T-helper 2 cell treated with Interferon-gamma antibody and Interleukin-4, amounts not matched to agents 100 ng/mL and 5 ng/mL, for 36 hours (primary cell): ENCODE data around the gene MINDY4. TPM values are rescaled to one million over a fixed set of nuclear protein-coding genes. Genes with fewer than 3 reads are reported as not detected.
"Not testable (repeated sequence)": the region's sequence is repeated elsewhere in the genome, so short reads cannot be mapped to it uniquely, and the experiment has no call there.

Experiments used
- intact Hi-C: fragments of 100-400 bp; cut with micrococcal nuclease; formaldehyde crosslinking; loops from one replicate; pipeline ENCODE4 v1.15.1; 2023
- total RNA-seq: library from RNA; stranded (reverse); gene quantifications from 2 replicates; pipeline ENCODE4 v1.2.3, GENCODE V29; 2022

The MINDY4 gene
- total RNA-seq, 1 donor from 2014 or later: 1.2 TPM

DNA sequence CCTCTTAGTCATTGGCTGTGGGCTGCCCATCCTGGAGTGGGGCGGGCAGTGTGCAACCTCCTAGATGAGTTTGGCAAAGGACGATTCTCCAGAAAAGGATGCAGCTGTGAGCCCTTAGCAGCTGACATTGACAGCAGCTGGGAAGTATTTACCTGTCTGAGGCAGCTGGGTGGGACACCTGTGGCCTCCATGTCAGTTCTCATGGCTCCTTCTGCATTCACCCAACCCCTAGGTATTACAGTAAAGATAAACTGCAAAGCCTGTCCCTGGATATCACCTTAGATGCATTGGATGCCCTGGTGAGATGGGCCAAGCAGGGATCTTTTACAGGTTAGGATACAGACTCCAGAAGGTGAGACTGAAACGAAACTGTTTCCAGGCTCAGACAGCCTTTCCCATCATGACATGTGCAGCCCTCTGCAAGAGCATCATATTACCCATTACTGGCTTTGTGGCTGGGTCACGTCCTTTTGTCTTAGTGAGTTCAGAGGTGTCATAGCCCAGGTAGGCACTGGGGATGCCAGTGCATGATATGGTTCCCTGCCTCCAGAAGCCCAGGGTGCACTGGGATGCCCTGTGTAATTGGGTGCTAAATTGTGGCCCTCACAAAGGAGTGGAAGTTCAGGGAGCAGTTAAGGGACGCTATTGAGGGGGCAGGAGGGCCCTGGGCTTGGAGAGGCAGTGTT lies 28.9 kb downstream of the MINDY4 start:
- intact Hi-C loops: loop anchor here (2.0 to 5.0 kb wide), 2 partner anchors 175 to 687 kb away; no protein-coding TSS in a partner anchor

DNA sequence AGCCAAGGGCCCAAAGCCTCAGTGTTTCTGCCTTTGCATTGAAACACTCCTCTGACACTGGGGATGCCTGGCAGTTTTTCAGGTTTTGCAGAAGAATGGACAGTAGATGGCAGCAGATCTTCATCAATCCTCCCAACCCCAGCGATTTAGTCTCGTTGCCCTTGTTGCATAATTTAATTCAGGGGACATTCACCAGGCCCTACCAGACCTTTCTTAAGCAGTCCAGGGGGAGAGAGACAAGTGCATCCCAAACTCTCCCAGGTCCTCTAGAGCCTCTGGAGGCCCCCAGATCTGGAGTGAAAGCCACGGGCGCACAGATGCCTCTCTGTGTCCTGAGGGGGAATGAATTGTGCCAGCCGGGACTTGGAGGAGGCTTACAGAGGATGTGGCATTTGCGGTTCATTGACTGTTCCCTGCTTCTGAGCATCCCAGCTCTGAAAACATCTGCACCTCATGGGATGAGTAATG lies 29.6 kb downstream of the MINDY4 start:
- intact Hi-C loops: loop anchor here (2.0 to 5.0 kb wide), 2 partner anchors 174 to 686 kb away; no protein-coding TSS in a partner anchor

DNA sequence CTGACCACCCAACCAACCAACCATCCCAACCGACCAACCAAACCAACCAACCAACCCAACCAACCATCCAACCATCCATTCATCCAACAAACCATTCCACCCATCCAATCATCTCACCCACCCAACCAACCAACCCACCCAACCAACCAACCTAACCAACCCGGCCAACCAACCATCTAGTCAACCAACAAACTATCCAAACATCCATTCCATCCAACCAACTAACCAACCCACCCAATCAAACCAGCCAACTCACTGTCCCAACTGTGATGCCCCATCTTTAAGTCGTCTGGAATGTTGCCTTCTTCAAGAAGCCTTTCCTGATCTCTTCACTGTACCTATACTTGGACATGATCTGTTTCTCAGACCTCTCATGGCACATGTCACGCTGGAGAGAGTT lies 31.6 kb downstream of the MINDY4 start:
- intact Hi-C loops: loop anchor here (5.0 kb wide), 1 partner anchor 684 kb away; no protein-coding TSS in a partner anchor

DNA sequence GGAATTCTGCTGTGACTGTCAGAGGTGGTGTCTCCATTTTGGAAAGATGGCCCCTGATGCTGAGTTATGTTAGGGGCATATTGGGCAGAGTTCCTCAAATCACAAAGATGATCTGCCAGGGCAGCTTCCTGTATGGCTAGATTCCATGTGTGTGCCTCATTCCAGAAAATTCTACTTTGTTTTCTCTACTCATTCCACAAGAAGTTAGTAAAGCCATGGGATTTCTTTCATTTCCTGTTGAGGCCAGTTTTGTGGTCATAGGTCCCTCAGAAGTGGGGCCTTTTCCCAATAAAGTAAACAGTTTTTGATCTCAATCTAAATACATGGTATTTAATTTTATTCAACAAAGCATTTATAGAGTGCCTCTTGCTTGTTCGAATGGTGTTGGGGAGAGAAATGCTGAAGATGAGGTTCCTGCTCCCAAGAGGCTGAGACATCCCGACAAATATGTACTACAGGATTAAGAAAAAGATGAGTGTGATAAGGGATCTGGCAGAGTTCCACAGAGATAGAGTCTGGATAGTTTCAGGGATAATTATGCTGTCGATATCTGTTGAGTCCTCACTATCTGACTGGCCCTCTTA lies 33.0 kb downstream of the MINDY4 start:
- intact Hi-C loops: loop anchor here (5.0 kb wide), 1 partner anchor 683 kb away; no protein-coding TSS in a partner anchor

DNA sequence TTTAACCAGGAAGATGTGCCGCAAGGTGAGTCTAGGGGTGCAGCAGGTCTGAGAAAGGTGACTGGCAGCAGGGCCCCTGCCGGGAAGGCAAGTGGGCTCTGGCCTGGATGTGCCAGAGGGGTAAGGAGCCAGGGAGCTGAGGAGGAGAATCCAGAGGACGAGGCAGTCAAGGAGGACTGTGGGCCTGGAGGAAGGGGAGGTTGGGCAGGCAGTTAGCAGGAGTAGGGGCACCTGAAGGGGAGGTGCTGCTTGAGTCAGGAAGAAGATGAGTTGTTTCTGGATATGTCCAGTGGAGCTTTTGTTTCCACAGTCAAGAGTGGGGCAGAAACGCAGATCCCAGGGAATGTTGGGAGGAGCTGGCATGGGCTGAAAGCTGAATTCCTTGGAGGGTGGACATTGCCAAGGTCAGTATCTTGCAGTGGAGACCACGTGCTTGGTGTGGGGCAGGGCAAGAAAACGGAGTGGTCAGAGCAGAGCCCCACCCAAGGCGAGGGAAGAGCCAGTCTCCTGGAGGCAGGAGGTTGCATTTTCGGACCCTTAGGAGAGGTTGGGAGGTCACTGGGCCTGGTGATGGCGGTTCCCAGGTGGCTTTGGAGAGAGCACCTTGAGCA lies 34.0 kb downstream of the MINDY4 start:
- intact Hi-C loops: no loop called here

DNA sequence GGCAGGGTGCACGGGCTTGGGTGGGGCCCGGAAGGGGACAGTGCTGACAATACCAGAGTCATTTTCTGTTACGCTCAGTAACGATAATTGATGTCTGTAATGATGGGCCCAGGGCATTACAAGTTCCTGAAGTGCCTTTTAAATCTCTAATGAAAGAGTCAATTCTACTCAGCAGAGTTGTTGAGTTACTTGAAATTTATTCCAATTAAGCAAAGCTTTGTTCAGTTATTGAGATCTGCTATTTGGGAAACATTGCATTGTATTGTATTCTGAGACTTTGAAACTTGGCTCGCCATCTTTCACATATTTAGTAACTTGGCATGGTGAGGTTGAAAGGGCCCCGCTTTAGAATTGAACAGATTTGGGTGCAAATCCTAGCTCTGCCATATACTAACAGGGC lies 34.7 kb downstream of the MINDY4 start:
- intact Hi-C loops: no loop called here

DNA sequence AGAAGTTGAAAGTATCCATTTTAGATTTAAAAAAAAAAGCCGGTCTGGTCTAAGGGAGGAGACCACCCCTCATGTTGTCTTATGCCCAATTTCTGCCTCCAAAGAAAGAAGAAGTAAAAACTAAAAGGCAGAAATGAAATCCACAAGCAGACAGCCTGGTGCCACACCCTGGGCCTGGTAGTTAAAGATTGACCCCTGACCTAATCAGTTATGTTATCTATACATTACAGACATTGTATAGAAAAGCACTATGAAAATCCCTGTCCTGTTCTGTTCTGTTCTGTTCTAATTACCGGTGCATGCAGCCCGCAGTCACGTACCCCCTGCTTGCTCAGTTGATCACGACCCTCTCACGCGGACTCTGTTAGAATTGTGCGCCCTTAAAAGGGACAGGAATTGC lies 36.3 kb downstream of the MINDY4 start:
- intact Hi-C loops: not testable (repeated sequence)

DNA sequence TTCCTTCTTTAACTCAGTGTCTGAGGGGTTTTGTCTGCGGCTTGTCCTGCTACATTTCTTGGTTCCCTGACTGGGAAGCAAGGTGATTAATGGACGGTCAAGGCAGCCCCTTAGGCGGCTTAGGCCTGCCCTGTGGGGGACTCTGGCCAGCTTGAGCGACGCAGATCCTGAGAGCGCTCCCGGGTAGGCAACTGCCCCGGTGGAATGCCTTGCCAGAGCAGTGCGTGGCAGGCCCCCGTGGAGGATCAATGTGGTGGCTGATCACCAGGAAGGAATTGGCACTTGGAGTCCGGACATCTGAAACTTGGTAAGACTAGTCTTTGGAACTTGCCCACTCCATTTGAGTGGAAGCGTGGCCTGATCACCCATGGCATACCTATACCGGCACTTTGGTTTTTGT lies 36.7 kb downstream of the MINDY4 start:
- intact Hi-C loops: not testable (repeated sequence)

DNA sequence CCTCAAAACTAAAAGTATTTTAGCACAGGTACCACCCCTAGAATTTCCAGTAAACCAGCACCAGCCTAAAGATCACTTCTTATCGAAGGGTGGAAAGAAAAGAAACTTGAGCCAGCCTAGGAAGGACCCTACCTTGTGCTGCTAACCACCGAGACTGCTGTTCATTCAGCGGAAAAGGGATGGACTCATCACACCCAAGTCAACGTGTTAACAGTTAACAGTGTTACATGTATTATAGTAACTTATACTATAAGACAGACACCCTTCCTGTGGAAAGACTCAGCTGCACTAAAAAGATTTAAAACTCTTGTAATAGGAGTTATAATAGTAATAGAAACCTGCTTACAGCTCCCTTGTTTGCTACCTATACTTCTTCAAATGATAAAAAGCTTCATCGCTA lies 39.8 kb downstream of the MINDY4 start:
- intact Hi-C loops: no loop called here

DNA sequence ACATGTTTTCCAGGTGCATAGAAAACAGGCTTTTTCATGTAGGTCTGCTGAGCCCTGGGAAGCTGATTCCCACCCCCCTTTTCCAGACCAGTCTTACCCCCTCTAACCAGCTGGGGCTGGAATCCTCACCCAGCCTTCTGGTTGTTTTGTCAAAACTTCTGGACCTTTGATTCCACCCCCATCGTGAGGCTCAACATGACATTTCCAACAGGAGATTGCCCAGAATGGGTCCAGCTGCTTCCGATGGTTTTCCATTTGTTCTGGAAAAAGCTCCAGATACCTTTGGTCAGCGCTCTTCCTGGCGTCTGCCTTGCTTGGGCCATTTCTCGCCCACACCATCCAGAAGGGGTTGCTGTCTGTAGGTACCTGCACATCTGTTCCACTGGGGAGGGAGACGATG lies 41.5 kb downstream of the MINDY4 start:
- intact Hi-C loops: no loop called here

DNA sequence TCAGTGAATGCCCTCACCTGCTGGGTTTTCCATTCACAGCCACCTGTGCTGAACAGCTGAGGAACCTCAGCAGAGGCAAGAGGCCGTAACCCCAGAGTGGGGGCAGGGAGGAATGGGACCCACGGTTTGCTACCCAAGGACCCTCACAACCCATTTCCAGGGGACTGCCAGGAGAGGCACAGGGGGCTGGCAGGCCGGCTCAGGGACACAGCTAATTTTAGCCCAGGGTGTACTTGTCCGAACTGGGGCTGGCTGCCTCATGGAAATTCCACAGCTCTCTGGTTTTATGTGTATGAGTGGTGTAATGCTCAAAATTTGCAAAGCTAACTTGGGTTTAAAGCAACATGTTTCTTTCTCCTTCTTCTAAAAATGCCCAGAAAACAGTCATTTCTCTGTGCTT lies 42.2 kb downstream of the MINDY4 start:
- intact Hi-C loops: no loop called here

DNA sequence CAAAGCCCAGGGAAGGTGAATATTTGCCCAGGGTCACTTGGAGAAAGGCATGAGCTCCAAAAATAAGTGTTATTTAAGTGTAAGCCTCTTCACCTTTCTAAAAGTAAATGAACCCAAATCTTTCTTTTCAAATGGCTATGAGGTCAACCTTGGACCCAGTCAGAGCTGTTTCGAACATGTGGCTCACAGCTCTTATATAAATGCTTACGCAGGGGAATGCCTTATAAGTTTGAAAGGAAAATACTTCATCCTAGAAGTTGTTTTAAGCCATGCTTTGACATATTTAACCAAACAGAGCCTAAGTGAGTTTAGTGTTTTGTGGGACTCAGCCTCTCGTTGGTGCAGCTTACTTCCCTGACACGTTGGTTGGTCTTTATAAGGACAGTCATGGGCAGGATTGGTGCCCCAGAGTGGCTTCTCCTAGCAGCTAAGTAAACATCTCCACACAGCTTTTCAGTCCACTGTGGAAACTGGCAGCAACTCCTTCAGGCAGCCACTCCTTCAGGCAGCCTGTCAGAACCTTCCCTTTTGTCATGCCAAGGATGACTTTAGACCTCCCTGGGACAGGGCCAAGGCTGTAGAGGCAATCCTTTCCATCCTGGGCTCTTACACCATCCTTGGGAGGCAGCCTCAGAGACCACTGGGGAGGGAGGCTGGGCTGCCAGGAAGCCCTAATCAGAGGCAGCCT lies 43.6 kb downstream of the MINDY4 start:
- intact Hi-C loops: no loop called here

DNA sequence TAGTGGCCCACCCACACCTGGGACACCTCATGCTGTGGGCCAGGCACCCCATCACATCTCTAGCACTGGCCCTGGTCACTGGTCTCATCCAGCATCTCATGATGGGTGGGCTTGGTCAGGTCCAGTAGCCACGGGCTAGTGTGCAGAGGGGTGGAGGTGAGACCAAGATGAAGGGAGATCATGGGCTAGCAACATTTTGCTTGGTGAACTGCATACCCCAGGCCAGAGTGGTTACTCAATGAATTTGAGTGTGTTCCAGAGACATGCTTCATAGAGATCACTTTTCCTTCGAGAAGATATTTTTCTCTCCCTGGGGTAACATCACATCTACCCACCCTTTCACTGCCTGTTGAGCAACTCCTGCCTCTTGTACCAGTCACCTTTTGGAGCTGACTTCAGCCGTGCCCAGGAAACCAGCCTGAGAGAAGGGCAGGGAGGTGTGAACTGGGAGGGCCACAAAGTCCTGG lies 44.2 kb downstream of the MINDY4 start:
- intact Hi-C loops: no loop called here

DNA sequence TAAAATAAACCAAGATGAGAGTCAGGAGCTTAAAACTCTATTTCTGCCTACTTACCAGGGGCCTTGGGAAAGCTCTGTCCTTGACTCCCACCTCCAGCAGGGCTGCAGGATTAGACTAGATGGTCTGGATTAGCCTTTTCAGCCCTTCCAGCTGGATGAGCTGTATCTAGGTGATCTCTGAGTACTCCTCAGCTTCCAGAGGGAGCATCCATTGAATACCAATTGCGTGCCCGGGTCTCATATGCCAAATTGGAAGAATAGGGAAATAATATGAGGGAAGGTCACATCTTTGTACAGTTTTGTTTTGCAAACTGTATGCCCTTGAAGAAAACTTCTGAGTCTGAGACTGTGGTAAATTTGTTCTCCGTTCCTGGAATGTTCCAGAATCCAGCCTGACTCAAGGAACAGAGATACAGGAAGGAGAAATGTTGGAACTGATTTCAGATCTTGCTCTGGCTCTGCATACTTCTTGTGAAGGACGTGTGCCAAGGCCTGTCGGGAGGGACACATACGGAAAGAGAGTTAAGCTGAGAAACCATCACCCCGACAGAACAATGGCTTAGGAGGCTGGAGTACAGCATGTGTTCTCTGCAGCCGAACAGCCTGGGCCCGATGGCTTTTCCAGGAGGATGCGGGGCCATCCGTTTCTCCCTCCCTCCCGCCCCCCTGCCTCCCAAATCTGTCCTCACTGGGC lies 44.9 kb downstream of the MINDY4 start:
- intact Hi-C loops: no loop called here

DNA sequence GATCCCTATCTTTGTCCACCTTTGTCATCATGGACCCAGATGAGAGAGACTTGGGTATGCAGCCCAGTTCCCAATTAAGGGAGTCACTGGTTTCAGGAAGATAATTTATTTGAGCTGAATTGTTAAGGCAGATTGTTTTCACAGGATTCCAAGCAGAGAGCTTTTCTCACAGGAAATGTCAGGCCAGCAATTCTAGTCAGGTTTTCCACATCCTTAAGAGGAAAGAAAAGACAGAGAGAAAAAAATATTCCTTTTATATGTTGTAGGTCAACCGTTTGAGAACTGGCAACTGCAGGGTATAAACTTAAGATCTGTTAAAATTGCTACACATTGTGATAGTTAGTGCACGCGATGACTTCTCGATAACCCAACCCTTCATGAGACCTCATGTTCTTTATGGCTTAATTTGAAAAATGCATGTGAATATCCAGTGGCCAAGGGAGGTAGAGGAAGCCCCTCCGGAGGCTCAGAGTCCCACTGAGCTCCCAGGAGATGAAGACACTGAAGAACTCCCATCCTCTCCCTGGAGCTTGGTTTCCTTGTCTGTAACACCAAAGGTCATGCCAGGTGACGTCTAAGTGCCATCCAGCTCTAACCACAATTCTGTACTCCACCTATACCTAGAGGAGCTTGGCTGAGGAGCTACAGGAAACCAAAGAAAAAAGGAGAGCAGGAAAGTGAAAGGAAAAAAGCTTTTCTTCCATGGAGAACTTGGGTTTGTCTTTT lies 45.6 kb downstream of the MINDY4 start:
- intact Hi-C loops: no loop called here

DNA sequence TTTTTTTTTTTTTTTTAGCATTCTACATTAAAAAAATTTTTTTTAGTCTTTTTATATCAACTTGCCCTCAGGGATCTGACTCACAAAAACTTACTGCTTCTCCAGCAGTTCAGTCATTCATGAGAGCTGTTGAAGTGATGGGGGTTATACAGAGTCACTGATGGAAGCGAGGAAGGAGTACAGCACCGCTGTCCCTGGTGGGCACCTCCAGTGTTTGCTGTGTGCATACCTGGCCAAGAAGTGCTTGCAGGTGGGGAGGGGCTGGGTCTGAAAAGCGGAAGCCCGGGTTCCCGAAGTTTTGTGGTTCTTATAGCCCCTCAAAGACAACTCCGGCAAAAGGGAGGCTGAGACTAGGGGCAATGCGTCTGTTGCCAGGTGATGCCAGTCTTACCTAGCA lies 46.2 kb downstream of the MINDY4 start:
- intact Hi-C loops: no loop called here

DNA sequence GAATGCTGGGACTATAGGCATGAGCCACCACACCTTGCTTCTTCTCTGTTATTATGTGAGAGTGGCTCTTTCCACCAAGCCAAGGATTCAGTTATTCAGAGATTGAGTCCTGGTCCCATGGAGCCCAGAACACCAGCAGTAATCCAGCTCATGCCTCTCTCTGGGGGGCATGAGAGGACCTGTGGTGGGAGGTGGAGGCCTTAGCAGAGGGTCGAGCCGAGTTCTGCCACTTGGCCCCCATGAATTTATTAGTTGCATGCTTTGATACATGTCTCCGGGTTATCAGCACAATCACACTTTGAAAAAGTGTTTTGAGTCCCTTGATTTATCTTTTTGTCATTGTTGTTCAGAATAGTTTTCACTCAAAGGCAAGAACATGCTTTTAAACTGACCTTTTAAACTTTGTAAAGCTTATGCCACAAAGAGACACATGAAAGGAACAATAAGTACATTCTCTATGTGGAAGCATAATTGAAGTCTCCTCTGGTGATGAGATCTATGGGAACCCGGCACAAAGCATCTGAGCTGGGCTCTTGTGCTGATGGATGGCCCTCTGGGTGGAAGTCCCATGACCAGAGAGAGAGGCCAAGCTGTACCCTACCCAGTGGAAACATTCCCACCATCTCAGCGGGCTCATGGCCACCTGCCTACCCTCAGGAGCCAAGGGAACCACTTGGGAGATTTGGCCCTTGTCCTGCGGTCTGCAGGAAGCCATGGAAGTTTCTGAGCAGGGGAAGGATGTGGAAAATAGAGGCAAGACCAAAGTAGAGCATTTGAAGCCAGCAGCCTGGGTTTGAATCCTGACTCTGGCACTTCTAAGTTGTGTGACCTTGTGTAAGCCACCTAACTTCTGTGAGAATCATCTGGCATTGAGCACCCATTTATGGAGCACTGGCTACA lies 53.9 kb downstream of the MINDY4 start:
- intact Hi-C loops: no loop called here

DNA sequence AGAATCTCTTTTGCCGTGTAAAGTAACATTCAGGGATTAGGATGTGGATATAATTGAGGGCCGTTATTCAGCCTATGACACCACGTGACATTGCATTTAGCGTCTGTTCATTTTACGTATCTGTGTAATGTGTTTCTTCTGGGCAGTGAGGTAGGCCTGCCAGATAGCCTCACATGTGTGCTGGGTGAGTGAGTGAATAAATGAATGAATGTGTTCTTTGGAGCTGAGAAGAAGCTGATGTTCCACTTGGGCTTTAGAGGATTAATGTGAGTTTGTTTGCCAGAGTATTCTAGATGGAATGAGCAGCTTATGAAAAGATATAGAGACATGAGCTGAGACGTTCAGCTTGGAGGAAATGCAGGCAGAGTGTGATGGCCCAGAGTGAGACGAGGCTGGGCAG lies 55.0 kb downstream of the MINDY4 start:
- intact Hi-C loops: no loop called here

DNA sequence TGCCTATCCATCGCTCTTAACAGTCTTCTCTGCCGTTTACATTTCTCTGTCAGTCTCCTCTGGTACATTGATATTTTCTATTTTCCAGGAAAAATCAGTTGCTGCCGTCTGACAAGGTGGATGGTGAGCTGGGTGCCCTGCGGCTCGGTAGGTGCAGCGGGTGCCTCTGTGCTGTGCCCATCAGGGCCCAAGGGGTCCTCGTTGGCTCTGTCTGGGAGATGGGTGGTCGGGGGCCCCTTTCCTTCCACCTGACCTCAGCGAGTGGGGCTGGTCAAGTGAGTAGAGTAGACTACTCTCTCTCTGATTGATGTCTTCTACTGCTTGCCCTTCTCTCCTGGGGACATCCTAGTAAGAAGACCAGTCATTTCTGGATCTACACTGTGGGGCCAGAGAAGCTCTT lies 57.4 kb downstream of the MINDY4 start:
- intact Hi-C loops: no loop called here

DNA sequence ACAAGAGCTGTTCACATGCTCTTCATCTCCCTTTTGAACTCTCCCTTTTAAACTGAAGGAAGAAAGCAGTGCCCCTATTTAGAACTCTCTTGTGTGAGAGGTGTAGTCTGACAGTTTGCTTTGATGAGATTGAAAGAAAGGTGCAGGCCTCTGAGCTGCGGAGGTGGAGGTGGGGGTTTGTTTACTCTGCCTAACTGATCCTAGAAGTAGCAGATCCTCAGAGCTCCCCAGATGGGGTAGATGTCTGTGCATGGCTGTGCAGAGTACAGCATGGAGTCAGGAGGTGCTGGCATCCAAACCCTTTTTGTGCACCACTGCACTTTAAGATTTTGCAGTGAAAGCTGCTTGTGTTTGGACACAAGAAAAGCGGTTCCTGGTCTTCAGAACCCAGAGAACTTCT lies 58.3 kb downstream of the MINDY4 start:
- intact Hi-C loops: no loop called here
